ENCODE data around the gene TSPAN32.
A peak's percentile ranks its signal among the peaks of the same experiment; 100 is the strongest.

The TSPAN32 gene

DNA sequence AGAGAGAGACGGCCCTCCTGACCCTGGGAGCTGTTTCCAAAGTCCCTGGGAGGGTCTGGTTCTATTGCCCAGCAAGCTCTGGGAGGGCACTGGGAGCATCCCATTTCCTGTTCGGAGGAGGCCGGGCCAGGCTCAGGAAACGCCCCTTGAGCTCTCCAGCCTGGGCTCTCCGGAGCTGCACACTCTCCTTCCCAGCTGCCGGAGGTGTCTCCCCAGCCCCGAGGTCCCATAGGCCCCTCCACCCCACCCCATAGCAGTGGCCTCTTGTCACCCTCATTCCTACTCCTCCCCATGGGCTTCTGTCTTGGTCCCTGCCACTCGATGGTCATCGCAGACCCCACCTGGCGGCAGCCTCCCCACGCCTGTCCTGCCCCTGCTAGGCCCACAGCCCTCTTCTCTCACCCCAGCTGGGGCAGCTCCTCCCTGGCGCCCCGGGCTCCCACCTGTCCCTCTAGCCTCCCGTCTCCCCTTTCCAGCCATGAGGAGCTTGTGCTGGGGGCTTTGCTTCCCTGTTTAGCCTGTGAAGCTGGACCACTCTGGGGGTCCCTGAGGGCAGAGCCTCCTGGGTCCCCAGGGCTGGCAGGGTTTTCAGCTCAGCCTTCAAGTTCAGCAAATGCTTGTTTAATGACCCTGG lies 2.8 kb downstream of the TSPAN32 start:
- peak; percentile 14 for DNase-seq (ENCODE audit: low read depth)

GRCh38 chr11:2305140-2305778 lies 3.4 kb downstream of the TSPAN32 start:
- DNase-seq (ENCODE audit: low read depth), result peak; percentile 47

DNA sequence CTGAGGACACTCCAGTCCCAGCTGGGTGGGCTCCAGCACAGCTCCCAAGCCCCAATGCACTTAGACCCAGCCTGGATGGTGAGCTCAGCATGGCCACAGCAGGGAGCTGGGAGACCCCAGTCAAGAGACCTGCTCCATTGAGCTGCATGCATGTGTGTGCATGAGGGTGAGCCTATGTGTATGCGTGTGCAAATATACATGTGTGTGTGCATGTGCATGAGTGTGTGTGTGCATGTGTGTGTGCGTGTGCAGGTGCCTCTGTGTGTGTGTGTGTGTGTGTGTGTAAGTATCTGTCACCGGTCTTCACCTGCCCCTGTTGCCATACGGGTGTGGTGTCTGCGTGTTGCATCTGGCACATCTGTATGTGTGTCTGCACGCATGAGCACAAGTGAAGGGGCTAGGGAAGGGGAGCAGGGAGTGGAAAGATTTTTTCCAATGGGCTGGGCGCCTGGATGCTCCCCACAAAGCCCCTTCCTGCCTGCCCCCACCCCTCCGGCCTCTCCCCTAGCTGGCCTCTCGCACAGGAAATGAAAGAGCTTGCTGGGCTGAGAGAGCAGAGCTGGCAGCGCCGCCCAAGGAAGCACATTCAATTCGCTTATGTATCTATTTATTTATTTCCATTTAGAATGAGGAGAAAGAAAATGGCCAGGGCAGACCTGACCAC lies 4.1 kb downstream of the TSPAN32 start:
- no peak for DNase-seq (ENCODE audit: low read depth)

DNA sequence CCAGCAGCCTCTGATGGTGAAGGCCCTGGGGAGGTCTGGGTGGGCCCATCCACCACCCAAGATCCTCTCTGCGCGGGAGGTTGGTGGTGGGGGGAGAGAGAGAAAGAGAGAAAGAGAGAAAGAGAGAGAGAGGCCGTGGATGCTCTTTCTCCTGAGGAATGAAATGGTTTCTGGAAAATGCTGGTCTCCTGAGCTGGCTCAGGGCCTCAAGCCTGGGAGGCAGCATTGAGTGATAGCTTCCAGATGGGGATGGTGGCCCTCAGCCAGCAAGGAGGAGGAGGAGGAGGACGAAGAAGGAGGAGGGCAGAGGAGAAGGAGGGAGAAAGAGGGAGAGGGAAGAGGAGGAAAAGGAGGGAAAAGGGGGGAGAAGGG lies 4.6 kb downstream of the TSPAN32 start:
- peak; percentile 93 for DNase-seq (ENCODE audit: low read depth)

GRCh38 chr11:2306877-2307500 lies 5.2 kb downstream of the TSPAN32 start:
- no peak for DNase-seq (ENCODE audit: low read depth)

GRCh38 chr11:2307501-2308331 lies 5.9 kb downstream of the TSPAN32 start:
- DNase-seq (ENCODE audit: low read depth), result no peak

- DNase-seq (ENCODE audit: low read depth), result no peak
These were observed 6.9 kb downstream of the TSPAN32 start for GRCh38 chr11:2308713-2309112.

GRCh38 chr11:2309251-2310072 lies 7.6 kb downstream of the TSPAN32 start:
- no peak for DNase-seq (ENCODE audit: low read depth)

DNA sequence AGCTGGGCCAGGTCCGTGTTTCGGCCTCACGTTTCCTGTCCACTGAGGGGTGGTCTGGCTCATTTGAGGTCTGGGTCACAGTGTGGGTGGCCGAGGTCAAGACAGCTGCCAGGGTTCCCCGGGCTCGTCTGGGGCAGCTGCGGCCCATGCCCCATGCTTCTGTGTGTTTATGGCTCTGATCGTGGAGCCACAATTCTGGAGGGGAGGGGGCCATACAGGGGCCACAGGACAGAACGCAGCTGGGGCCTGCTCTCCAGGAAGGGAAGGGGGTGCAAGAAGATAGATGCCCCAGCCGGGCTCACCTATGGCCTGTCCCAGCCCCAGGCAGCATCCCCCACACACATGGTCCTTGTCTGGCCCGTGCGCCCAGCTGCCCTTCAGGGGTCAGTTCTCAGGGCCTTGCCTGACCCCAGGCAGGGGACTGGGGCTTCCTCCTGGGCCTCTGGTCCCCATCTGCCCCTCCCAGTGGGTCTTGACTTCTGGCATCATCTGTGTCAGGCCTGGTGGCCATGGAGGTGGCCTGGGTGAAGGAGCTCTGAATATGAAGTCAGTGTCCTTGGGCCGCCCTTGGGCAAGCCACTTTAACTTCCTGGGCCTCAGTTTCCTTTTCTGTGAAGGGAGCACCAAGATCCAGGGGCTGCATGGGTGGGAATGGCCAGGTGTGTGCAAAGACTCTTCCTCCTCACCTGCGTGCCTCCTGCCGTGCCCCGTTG lies 8.4 kb downstream of the TSPAN32 start:
- DNase-seq (ENCODE audit: low read depth), result no peak

DNA sequence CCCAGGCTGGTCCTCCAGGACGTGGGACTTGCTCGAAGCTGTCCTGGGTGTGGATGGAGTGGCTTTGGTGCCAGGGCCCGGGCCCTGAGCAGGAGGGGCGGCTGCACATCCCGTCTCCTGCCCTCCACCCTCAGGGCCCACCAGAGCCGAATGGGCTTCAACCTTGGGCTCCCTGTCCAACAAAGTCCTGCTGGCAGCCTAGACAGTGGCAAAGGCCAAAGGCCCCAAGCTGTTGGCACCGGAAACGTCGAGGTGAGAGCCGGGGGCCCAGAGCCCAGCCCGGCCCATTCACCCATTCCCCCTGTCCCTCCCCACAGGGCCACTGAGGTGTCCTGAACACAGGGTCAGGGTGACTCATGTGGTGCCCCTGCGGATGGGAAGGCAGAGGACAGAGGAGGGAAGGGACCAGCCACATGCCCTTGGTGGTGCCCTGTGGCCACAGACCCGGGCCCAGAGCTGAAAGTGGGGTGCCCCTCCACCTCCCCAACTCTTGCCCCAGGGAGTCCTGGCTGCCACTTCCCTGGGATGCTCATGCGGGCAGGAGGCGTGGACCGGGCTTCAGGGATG lies 9.1 kb downstream of the TSPAN32 start:
- no peak for DNase-seq (ENCODE audit: low read depth)

GRCh38 chr11:2311353-2312133 lies 9.7 kb downstream of the TSPAN32 start:
- no peak for DNase-seq (ENCODE audit: low read depth)

DNA sequence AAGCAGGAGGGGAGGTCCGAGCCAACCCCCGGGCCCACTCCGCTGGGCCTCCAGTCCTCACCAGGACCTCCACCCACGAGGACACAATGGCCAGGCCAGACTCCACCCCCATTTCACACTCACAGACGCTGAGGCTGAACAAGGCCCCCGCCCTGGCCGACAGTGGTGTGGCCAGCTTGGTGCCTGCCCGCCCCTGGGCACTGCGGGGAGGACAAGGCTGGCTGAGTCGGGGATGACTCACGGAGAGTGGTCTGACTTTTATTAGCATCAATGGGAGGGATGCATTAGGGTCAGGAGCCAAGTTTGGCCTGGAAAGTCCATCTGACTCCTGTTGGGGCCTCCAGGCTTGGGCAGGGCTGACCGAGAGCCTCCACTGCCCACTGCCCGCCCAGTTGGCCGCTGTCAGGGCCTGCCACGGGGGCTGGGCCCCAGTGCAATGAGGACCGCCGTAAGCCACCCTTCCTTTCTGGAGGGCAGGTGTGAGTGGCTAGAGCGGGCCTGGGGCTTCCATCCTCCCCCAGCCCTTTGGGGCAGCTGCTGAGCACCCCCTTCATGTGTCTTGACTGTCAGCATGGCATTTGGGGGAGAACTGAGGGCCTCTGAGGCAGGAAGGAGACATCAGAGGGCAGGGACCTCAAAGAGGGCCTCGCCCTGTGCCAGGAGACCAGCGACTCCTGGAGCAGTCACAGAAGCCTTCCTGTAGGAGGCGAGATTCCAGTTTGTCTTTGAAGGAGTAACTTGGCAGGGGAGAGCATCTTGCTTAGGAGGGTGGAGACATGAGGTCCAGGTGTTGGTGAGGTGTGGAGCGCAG lies 10.6 kb downstream of the TSPAN32 start:
- peak; percentile 37 for DNase-seq (ENCODE audit: low read depth)

DNA sequence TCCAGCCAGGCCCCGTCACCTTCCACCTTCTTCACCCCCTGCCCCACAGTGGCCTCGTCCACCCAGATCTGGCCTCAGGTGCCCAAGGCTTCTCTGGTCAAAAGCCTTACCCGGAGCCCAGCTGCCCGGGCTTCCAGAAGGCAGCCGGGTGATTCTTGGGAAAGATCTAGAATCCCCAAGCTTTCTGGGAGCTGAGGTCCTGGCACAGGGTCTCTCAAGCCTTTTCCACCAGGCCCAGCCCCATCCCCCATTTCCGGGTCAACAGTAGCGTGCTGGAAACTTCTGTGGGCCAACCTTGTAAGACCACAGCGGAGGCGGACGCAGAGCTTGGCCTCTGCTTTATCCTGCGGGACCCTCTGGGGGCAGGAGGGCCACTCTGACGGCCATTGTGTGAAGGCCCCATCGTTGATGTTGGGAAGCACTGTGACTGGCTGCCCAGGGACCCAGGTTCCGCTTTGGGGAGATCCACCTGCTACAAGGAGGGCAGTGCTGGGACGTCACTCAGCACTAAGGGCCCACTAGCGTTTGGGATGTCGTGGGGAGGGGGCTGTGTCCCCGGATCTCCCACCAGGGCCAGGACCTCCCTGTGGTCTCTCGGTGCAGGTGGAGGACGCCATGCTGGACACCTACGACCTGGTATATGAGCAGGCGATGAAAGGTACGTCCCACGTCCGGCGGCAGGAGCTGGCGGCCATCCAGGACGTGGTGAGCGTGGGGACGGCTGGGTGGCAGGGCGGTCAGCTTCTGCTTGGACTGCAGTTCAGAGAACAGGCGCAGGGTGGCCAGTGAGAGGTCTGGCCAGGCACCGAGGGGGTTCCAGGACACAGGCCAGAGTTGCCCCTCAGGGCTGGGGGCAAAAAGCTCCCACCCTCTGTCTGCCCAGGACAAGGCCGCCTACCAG lies 11.5 kb downstream of the TSPAN32 start:
- DNase-seq (ENCODE audit: low read depth), result no peak

DNA sequence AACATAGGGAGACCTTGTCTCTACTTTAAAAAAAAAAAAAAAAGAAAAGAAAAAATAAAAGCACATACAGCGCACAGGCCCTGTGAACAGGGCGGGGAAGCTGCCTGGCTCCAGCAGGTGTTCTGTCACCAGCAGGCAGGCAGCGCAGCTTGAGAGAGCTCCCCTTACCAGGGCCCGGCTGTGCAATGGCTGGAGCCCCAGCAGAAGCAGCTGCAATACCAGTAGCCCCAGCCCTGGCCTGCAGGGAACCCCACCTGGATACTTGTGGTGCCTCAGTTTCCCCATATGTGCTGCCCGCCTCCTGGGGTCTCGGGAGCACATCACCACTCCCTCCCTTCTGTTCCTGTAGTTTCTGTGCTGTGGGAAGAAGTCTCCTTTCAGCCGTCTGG lies 12.3 kb downstream of the TSPAN32 start:
- no peak for DNase-seq (ENCODE audit: low read depth)

DNA sequence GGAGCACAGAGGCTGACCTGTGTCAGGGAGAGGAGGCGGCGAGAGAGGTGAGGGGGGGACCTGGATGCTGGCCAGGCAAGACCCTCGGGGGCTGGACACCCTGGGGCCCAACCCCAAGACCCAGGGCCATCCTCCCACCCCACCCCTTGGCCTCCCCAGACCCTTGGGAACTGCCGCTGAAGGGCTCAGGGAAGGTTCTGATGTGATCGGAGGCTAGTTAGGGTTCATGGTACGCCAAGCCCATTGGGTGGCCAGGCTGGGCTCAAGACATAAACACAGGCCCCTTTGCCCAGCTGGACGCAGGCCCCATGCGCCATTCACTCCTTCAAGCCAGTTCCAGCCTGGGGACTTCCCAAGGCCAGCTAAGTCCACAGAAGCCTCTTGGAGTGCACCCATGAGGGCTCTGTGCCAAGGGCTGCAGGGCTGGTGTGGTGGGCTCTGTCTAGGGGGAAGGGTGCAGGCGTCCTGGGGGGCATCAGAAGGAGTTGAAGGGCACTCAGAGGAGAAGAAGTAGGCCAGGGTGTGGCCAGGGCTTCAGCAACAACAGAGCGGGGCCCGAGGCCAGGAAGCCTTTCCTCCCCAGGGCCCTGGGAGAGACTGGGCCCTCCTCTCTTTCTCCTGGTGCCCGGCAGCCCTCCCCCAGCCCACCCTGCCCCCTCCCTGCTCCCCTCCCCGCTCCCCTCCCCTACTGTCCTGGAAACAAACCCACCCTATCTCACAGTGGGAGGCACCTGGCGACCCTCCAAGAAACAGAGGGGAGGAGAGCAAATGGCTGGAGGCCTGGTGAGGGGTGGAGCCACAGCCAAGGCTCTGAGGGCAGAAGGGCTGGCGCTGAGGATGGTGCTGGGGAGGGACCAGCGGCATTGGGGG lies 12.9 kb downstream of the TSPAN32 start:
- peak; percentile 86 for DNase-seq (ENCODE audit: low read depth)

- no peak for DNase-seq (ENCODE audit: low read depth)
These were observed 13.8 kb downstream of the TSPAN32 start for GRCh38 chr11:2315395-2316168.

Measured in amniotic epithelial cell (primary cell).